WTC11 (cell line): ENCODE results near the gene REEP1. TPM values are rescaled to one million over a fixed set of nuclear protein-coding genes. Genes with fewer than 3 reads are reported as not detected.

Source experiments
- ATAC-seq: fragments of 200-7000 bp; cut with Tn5 transposase; 2 replicates; pipeline ENCODE4 v1.10.0; 2021; ENCODE audit warnings: mild to moderate bottlenecking, moderate library complexity
- CTCF ChIA-PET: fragments of 300-600 bp; sonication (Branson Sonifier 250); formaldehyde crosslinking; loops from one replicate; lab custom pipeline; 2021; ENCODE audit warnings: antibody characterized with exemption; lab: Charles Lee
- POLR2A ChIA-PET: fragments of 350-600 bp; sonication (Branson Sonifier 250); formaldehyde crosslinking; loops from one replicate; lab custom pipeline; 2021; ENCODE audit warnings: antibody characterized with exemption; lab: Charles Lee
- DNase-seq: peaks from one replicate; pipeline ENCODE4 v3.0.0; 2021; ENCODE audit warnings: low spot score
- H3K27ac Mint-ChIP-seq: 2 replicates; pipeline ENCODE4 v1.8.0; 2021; ENCODE audit warnings: mixed read lengths
- H3K27me3 Mint-ChIP-seq: 2 replicates; pipeline ENCODE4 v1.8.0; 2021; ENCODE audit warnings: low read depth, mild to moderate bottlenecking, moderate library complexity, mixed read lengths
- H3K36me3 Mint-ChIP-seq: 2 replicates; pipeline ENCODE4 v1.8.0; 2021; ENCODE audit warnings: mixed read lengths
- H3K4me1 Mint-ChIP-seq: 2 replicates; pipeline ENCODE4 v1.8.0; 2022; ENCODE audit warnings: mixed read lengths
- H3K4me3 Mint-ChIP-seq: 2 replicates; pipeline ENCODE4 v1.8.0; 2021; ENCODE audit warnings: mild to moderate bottlenecking, moderate library complexity, mixed read lengths
- H3K9me3 Mint-ChIP-seq: 2 replicates; pipeline ENCODE4 v1.8.0; 2021; ENCODE audit warnings: mixed read lengths
- AFF4 ChIP-seq: sonication (generic); formaldehyde crosslinking; IDR thresholded peaks from 2 replicates; pipeline ENCODE4 v1.8.1; 2023; ENCODE audit warnings: mild to moderate bottlenecking, missing genetic modification reagents, borderline replicate concordance
- E2F1 ChIP-seq: sonication (generic); formaldehyde crosslinking; IDR thresholded peaks from 2 replicates; pipeline ENCODE4 v1.8.0; 2022; ENCODE audit warnings: mild to moderate bottlenecking, missing genetic modification reagents
- ERG ChIP-seq: fragments of 250-450 bp; sonication (Bioruptor Pico); IDR thresholded peaks from 2 replicates; pipeline ENCODE4 v1.8.0; 2021; ENCODE audit warnings: mild to moderate bottlenecking
- ESRRA ChIP-seq: sonication (generic); formaldehyde crosslinking; IDR thresholded peaks from 2 replicates; pipeline ENCODE4 v1.8.1; 2022; ENCODE audit warnings: mild to moderate bottlenecking, missing genetic modification reagents, borderline replicate concordance
- IRF2 ChIP-seq: sonication (generic); formaldehyde crosslinking; IDR thresholded peaks from 2 replicates; pipeline ENCODE4 v1.8.0; 2022; ENCODE audit warnings: low read depth, missing genetic modification reagents, borderline replicate concordance
- MAX ChIP-seq: sonication (generic); formaldehyde crosslinking; IDR thresholded peaks from 2 replicates; pipeline ENCODE4 v1.8.0; 2022; ENCODE audit warnings: mild to moderate bottlenecking, missing genetic modification reagents
- MYBL2 ChIP-seq: sonication (generic); formaldehyde crosslinking; IDR thresholded peaks from 2 replicates; pipeline ENCODE4 v1.8.1; 2023; ENCODE audit warnings: mild to moderate bottlenecking, moderate library complexity, missing genetic modification reagents
- NR2C2 ChIP-seq: sonication (generic); formaldehyde crosslinking; IDR thresholded peaks from 2 replicates; pipeline ENCODE4 v1.8.0; 2022; ENCODE audit warnings: mild to moderate bottlenecking, missing genetic modification reagents
- OVOL2 ChIP-seq: fragments of 250-450 bp; sonication (Bioruptor Pico); IDR thresholded peaks from 2 replicates; pipeline ENCODE4 v1.9.0; 2021; ENCODE audit warnings: mild to moderate bottlenecking, borderline replicate concordance
- PRRX2 ChIP-seq: fragments of 250-450 bp; sonication (Bioruptor Pico); IDR thresholded peaks from 2 replicates; pipeline ENCODE4 v1.8.0; 2021; ENCODE audit warnings: mild to moderate bottlenecking
- SP1 ChIP-seq: sonication (generic); formaldehyde crosslinking; conservative IDR thresholded peaks from 2 replicates; pipeline ENCODE4 v1.8.1; 2022; ENCODE audit warnings: missing genetic modification reagents
- TEAD1 ChIP-seq: sonication (generic); formaldehyde crosslinking; IDR thresholded peaks from 2 replicates; pipeline ENCODE4 v1.8.0; 2022; ENCODE audit warnings: mild to moderate bottlenecking, missing genetic modification reagents
- TP53 ChIP-seq: sonication (generic); formaldehyde crosslinking; IDR thresholded peaks from 2 replicates; pipeline ENCODE4 v1.8.1; 2023; ENCODE audit warnings: mild to moderate bottlenecking, missing genetic modification reagents
- USF2 ChIP-seq: sonication (generic); formaldehyde crosslinking; IDR thresholded peaks from 2 replicates; pipeline ENCODE4 v1.8.1; 2023; ENCODE audit warnings: mild to moderate bottlenecking, missing genetic modification reagents, moderate library complexity
- ZBTB43 ChIP-seq: sonication (generic); formaldehyde crosslinking; IDR thresholded peaks from 2 replicates; pipeline ENCODE4 v1.8.1; 2023; ENCODE audit warnings: mild to moderate bottlenecking, missing genetic modification reagents
- ZNF138 ChIP-seq: sonication (generic); formaldehyde crosslinking; conservative IDR thresholded peaks from 2 replicates; pipeline ENCODE4 v1.8.1; 2022; ENCODE audit warnings: mild to moderate bottlenecking, moderate library complexity, missing genetic modification reagents
- ZNF219 ChIP-seq: sonication (generic); formaldehyde crosslinking; IDR thresholded peaks from 2 replicates; pipeline ENCODE4 v1.8.0; 2023; ENCODE audit warnings: missing genetic modification reagents, mild to moderate bottlenecking, borderline replicate concordance
- ZNF423 ChIP-seq: fragments of 250-450 bp; sonication (Bioruptor Pico); IDR thresholded peaks from 2 replicates; pipeline ENCODE4 v2.1.2; 2022; ENCODE audit warnings: mild to moderate bottlenecking, moderate library complexity
- total RNA-seq: library from RNA; stranded (reverse); gene quantifications from 3 replicates; pipeline ENCODE4 v1.2.3, GENCODE V29; 2021

REEP1 gene
- total RNA-seq, 1 experiment from 2014 or later, result 1.9 TPM

GRCh38 chr2:86319700-86320580, 17.5 kb downstream of the REEP1 start:
- POLR2A ChIA-PET, result no interaction called here
- Mint-ChIP-seq H3K36me3 (no peaks in the 10 kb centered on the region), H3K27me3 (peaks cover 25% of the 10 kb centered on the region), H3K4me3 (no peak overlapping the region), H3K9me3 (no peaks in the 10 kb centered on the region), H3K4me1 (peaks cover 15% of the 10 kb centered on the region), H3K27ac (no peak overlapping the region)
- CTCF ChIA-PET, result interaction anchor here (1.0 kb wide), 1 partner anchor 21 kb away, joined by 3 read pairs; no protein-coding TSS in a partner anchor
- ATAC-seq (no peak), DNase-seq (no peak)
- TF ChIP-seq SP1 (no peak), IRF2 (CRISPR knock-in tag) (no peak)

- H3K27ac Mint-ChIP-seq, result no peak overlapping the region
- no peaks in the 10 kb centered on the region for H3K27me3 Mint-ChIP-seq
- no peak for ATAC-seq
- H3K36me3 Mint-ChIP-seq, result no peaks in the 10 kb centered on the region
- POLR2A ChIA-PET, result no interaction called here
- no peak for DNase-seq
- H3K4me3 Mint-ChIP-seq, result no peak overlapping the region
- H3K9me3 Mint-ChIP-seq, result no peaks in the 10 kb centered on the region
- peaks cover 3% of the 10 kb centered on the region; the same call in 1 of the 2 replicates for H3K4me1 Mint-ChIP-seq
- CTCF ChIA-PET, result interaction anchor here (1.0 kb wide), 1 partner anchor 16 kb away, joined by 7 read pairs; no protein-coding TSS in a partner anchor
- TF ChIP-seq ESRRA (CRISPR knock-in tag), result no peak
- TF ChIP-seq AFF4 (CRISPR knock-in tag), result no peak
- TF ChIP-seq TP53, result no peak
- no peak for TF ChIP-seq ERG (CRISPR knock-in tag)
- TF ChIP-seq OVOL2 (CRISPR knock-in tag), result no peak
Measured at GRCh38 chr2:86315084-86315483, 22.3 kb downstream of the REEP1 start.

GRCh38 chr2:86314125-86314524, 23.3 kb downstream of the REEP1 start:
- no peak overlapping the region for H3K27ac Mint-ChIP-seq
- TF ChIP-seq USF2 (CRISPR knock-in tag) (no peak), MAX (CRISPR knock-in tag) (no peak), ZNF423 (CRISPR knock-in tag) (no peak)
- ATAC-seq (no peak), DNase-seq (no peak)
- POLR2A ChIA-PET, result no interaction called here
- no peaks in the 10 kb centered on the region for H3K27me3 Mint-ChIP-seq
- CTCF ChIA-PET, result interaction anchor here (1.3 kb wide), 1 partner anchor 16 kb away, joined by 5 read pairs; no protein-coding TSS in a partner anchor
- H3K4me3 Mint-ChIP-seq, result no peak overlapping the region
- no peaks in the 10 kb centered on the region for H3K36me3 Mint-ChIP-seq
- H3K4me1 Mint-ChIP-seq, result no peaks in the 10 kb centered on the region
- H3K9me3 Mint-ChIP-seq, result no peaks in the 10 kb centered on the region

GRCh38 chr2:86313341-86313740, 24.1 kb downstream of the REEP1 start:
- POLR2A ChIA-PET, result no interaction called here
- no peak overlapping the region for H3K27ac Mint-ChIP-seq

More at GRCh38 chr2:86313341-86313740, 24.1 kb downstream of the REEP1 start:
- TF ChIP-seq E2F1 (CRISPR knock-in tag), result no peak
- TF ChIP-seq MYBL2 (CRISPR knock-in tag), result no peak
- no peak for TF ChIP-seq TEAD1
- TF ChIP-seq ZNF138 (CRISPR knock-in tag), result no peak
- no peak for TF ChIP-seq OVOL2 (CRISPR knock-in tag)
- TF ChIP-seq NR2C2 (CRISPR knock-in tag), result no peak
- TF ChIP-seq ZNF219 (CRISPR knock-in tag), result no peak
- TF ChIP-seq ZBTB43 (CRISPR knock-in tag), result no peak
- no peak for TF ChIP-seq PRRX2 (CRISPR knock-in tag)
- ATAC-seq, result no peak
- H3K4me1 Mint-ChIP-seq, result no peaks in the 10 kb centered on the region
- H3K9me3 Mint-ChIP-seq, result no peaks in the 10 kb centered on the region
- no peaks in the 10 kb centered on the region for H3K27me3 Mint-ChIP-seq
- no peak for DNase-seq
- H3K36me3 Mint-ChIP-seq, result no peaks in the 10 kb centered on the region
- CTCF ChIA-PET, result interaction anchor here (0.7 to 1.3 kb wide), 3 partner anchors 15 to 93 kb away, joined by 4 to 5 read pairs (median 4); no protein-coding TSS in a partner anchor
- no peak overlapping the region for H3K4me3 Mint-ChIP-seq
